Transverse colon (tissue), 4 donors: ENCODE data around the gene DLGAP1. TPM values are rescaled to one million over a fixed set of nuclear protein-coding genes. Genes with fewer than 3 reads are reported as not detected.

Experiments used
- DNase-seq: peaks from one replicate; pipeline ENCODE4 v3.0.0-alpha.2; 2019
- H3K27ac ChIP-seq, 4 donors: fragments of 200-600 bp; sonication (generic); 2 replicates each; pipeline ENCODE4 v1.5.1; 2016 to 2018; ENCODE audit warnings: inconsistent platforms in 4 of 4
- H3K27me3 ChIP-seq: fragments of 200-600 bp; sonication (generic); 2 replicates; pipeline ENCODE4 v1.5.1; 2017; ENCODE audit warnings: inconsistent platforms
- H3K36me3 ChIP-seq, 4 donors: fragments of 200-600 bp; sonication (generic); 2 replicates each; pipeline ENCODE4 v1.5.1; 2017 to 2019; ENCODE audit warnings: inconsistent platforms in 4 of 4
- H3K4me1 ChIP-seq, 4 donors: fragments of 200-600 bp; sonication (generic); 2 replicates each; pipeline ENCODE4 v1.5.1; 2017 to 2020; ENCODE audit warnings: inconsistent platforms in 4 of 4
- H3K4me3 ChIP-seq, 4 donors: fragments of 200-600 bp; sonication (generic); 1 replicate in 1 of 4; 2 replicates in 3 of 4; pipeline versions ENCODE4 v1.5.1 to v1.6.1; 2017 to 2019; ENCODE audit warnings: inconsistent platforms in 4 of 4
- H3K9me3 ChIP-seq, 2 donors: fragments of 200-600 bp; sonication (generic); 2 replicates each; pipeline ENCODE4 v1.5.1; 2017 to 2019; ENCODE audit warnings: inconsistent platforms in 2 of 2
- CTCF ChIP-seq, 5 experiments: fragments of 200-600 bp in 3 of 5; fragments of 450-650 bp in 2 of 5; sonication (generic) in 3 of 5; IDR thresholded peaks; 1 replicate in 2 of 5; 2 replicates in 3 of 5; pipeline ENCODE4 v1.5.1; 2016 to 2017; ENCODE audit warnings: antibody characterized with exemption in 5 of 5, inconsistent platforms in 3 of 5, mild to moderate bottlenecking in 2 of 5, moderate library complexity in 1 of 5
- EP300 ChIP-seq: sonication (generic); formaldehyde crosslinking; IDR thresholded peaks from one replicate; pipeline ENCODE4 v1.6.1; 2017; ENCODE audit warnings: antibody characterized with exemption, low read depth
- POLR2A ChIP-seq: fragments of 450-650 bp; IDR thresholded peaks from one replicate; pipeline ENCODE4 v1.6.1; 2016; ENCODE audit warnings: antibody characterized with exemption, mild to moderate bottlenecking, moderate library complexity
- POLR2AphosphoS5 ChIP-seq, 3 donors: sonication (generic); formaldehyde crosslinking; IDR thresholded peaks; one replicate each; pipeline ENCODE4 v1.6.1; 2016; ENCODE audit warnings: antibody characterized with exemption in 3 of 3
- WGBS, 2 donors: methylation state at CpG; one replicate each; pipeline ENCODE4 v1.1.5; 2018; ENCODE audit warnings: low coverage in 1 of 2; 5-methylcytosine and 5-hydroxymethylcytosine counted together
- in situ Hi-C, 4 donors: fragments of 200-750 bp; cut with MboI; loops; one replicate each; pipeline versions ENCODE4 v1.15.0 to v1.15.1; 2017; ENCODE audit warnings: low sequenced_read_pairs in 3 of 4, low pct_ligation_motif_present in 1 of 4, low pct_unique_long_range_greater_than_20kb in 1 of 4
- intact Hi-C: fragments of 100-400 bp; cut with DNase I; formaldehyde crosslinking; loops from one replicate; pipeline ENCODE4 v1.15.1; 2023; ENCODE audit warnings: low total_unique reads
- total RNA-seq, 4 donors: library from RNA; depleted of rRNA; stranded (reverse); fragments of >200 nt; gene quantifications; one replicate each; pipeline ENCODE4 v1.1.0, GENCODE V29; 2016

The DLGAP1 gene
- total RNA-seq, 4 donors from 2014 or later, result 2.7 to 7.2 (median 3.3) TPM

GRCh38 chr18:3852321-3852720, 602.8 kb downstream of the DLGAP1 start:
- Histone ChIP-seq H3K4me1 (no peaks in the 10 kb centered on the region), H3K4me3 (no peak overlapping the region), H3K27ac (no peak overlapping the region), H3K9me3 (no peaks in the 10 kb centered on the region), H3K36me3 (no peaks in the 10 kb centered on the region), H3K27me3 (no peaks in the 10 kb centered on the region)
- DNase-seq, result no peak
- no peak for TF ChIP-seq EP300
- no peak for TF ChIP-seq POLR2A
- TF ChIP-seq CTCF (IDR thresholded peaks at IDR 0.05), result no peak
- TF ChIP-seq POLR2AphosphoS5 (IDR thresholded peaks at IDR 0.05), result no peak
- intact Hi-C loops (no loop called here), in situ Hi-C loops (loop anchor here in 1 of 4 donors (25.0 kb wide), 1 partner anchor 165 kb away; no protein-coding TSS in a partner anchor)
- WGBS, 2 donors, result 42 to 67% methylated on average over 2 of the region's 2 CpGs

GRCh38 chr18:3851159-3851558, 603.9 kb downstream of the DLGAP1 start:
- 82 to 90% methylated on average over 2 of the region's 2 CpGs for WGBS, 2 donors
- Histone ChIP-seq H3K9me3 (no peaks in the 10 kb centered on the region), H3K27ac (no peak overlapping the region), H3K4me3 (no peak overlapping the region), H3K36me3 (no peaks in the 10 kb centered on the region), H3K4me1 (no peaks in the 10 kb centered on the region), H3K27me3 (no peaks in the 10 kb centered on the region)
- intact Hi-C loops (no loop called here), in situ Hi-C loops (loop anchor here in 1 of 4 donors (25.0 kb wide), 1 partner anchor 164 kb away; no protein-coding TSS in a partner anchor)
- DNase-seq, result no peak
- no peak for TF ChIP-seq POLR2A
- no peak for TF ChIP-seq POLR2AphosphoS5 (IDR thresholded peaks at IDR 0.05)
- no peak for TF ChIP-seq EP300
- TF ChIP-seq CTCF (IDR thresholded peaks at IDR 0.05), result no peak

- intact Hi-C loops (no loop called here), in situ Hi-C loops (no loop called here)
- DNase-seq, result no peak
These were observed 606.8 kb downstream of the DLGAP1 start for GRCh38 chr18:3848316-3848715.

GRCh38 chr18:3845161-3845560, 609.9 kb downstream of the DLGAP1 start:
- DNase-seq, result no peak
- Histone ChIP-seq H3K4me3 (no peak overlapping the region), H3K27ac (no peak overlapping the region), H3K4me1 (no peaks in the 10 kb centered on the region), H3K27me3 (peaks cover 3% of the 10 kb centered on the region), H3K36me3 (no peaks in the 10 kb centered on the region), H3K9me3 (no peaks in the 10 kb centered on the region)
- WGBS, 2 donors, result 70 to 71% methylated on average over 2 of the region's 2 CpGs
- in situ Hi-C loops (no loop called here), intact Hi-C loops (no loop called here)
- TF ChIP-seq POLR2AphosphoS5 (IDR thresholded peaks at IDR 0.05), result no peak
- TF ChIP-seq CTCF (IDR thresholded peaks at IDR 0.05), result no peak
- TF ChIP-seq POLR2A, result no peak

More at GRCh38 chr18:3848316-3848715, 606.8 kb downstream of the DLGAP1 start:
- no peak overlapping the region for H3K27ac ChIP-seq
- H3K36me3 ChIP-seq, result no peaks in the 10 kb centered on the region
- TF ChIP-seq CTCF (IDR thresholded peaks at IDR 0.05) (no peak), POLR2A (no peak), EP300 (no peak), POLR2AphosphoS5 (IDR thresholded peaks at IDR 0.05) (no peak)
- H3K4me3 ChIP-seq, result no peak overlapping the region
- H3K4me1 ChIP-seq, result no peaks in the 10 kb centered on the region
- H3K27me3 ChIP-seq, result peaks cover 3% of the 10 kb centered on the region
- H3K9me3 ChIP-seq, result no peaks in the 10 kb centered on the region
- 83 to 93% methylated on average over 3 of the region's 3 CpGs for WGBS, 2 donors
